Sigmoid colon (tissue), 7 donors: ENCODE results near the gene TMPRSS6. TPM values are rescaled to one million over a fixed set of nuclear protein-coding genes. Genes with fewer than 3 reads are reported as not detected.

Experiments used
- DNase-seq: peaks from one replicate; pipeline ENCODE4 v3.0.0-alpha.2; 2019
- H3K27ac ChIP-seq, 4 donors: fragments of 200-600 bp; sonication (generic); one replicate each; pipeline ENCODE4 v1.5.1; 2016 to 2019; ENCODE audit warnings: mild to moderate bottlenecking in 1 of 4
- H3K27me3 ChIP-seq, 3 donors: fragments of 200-600 bp; sonication (generic); one replicate each; pipeline ENCODE4 v1.5.1; 2019; ENCODE audit warnings: mild to moderate bottlenecking in 1 of 3
- H3K36me3 ChIP-seq, 4 donors: fragments of 200-600 bp; sonication (generic); one replicate each; pipeline ENCODE4 v1.5.1; 2016 to 2019
- H3K4me1 ChIP-seq, 4 donors: fragments of 200-600 bp; sonication (generic); one replicate each; pipeline ENCODE4 v1.5.1; 2017 to 2019
- H3K4me3 ChIP-seq, 4 donors: fragments of 200-600 bp; sonication (generic); one replicate each; pipeline ENCODE4 v1.5.1; 2017 to 2019; ENCODE audit warnings: mild to moderate bottlenecking in 2 of 4, moderate library complexity in 1 of 4
- H3K9me3 ChIP-seq, 4 donors: fragments of 200-600 bp in 3 of 4; sonication (generic) in 3 of 4; one replicate each; pipeline versions ENCODE4 v1.5.1 to v1.6.1; 2013 to 2019
- CTCF ChIP-seq, 4 experiments: fragments of 450-650 bp in 3 of 4; fragments of 200-600 bp in 1 of 4; IDR thresholded peaks; one replicate each; pipeline ENCODE4 v1.5.1; 2016 to 2019; ENCODE audit warnings: antibody characterized with exemption in 4 of 4, mild to moderate bottlenecking in 3 of 4, moderate library complexity in 2 of 4
- EP300 ChIP-seq, 4 donors: sonication (generic); formaldehyde crosslinking; IDR thresholded peaks; one replicate each; pipeline ENCODE4 v1.6.1; 2017; ENCODE audit warnings: antibody characterized with exemption in 4 of 4
- POLR2A ChIP-seq, 2 donors: fragments of 450-650 bp; IDR thresholded peaks; one replicate each; pipeline ENCODE4 v1.6.1; 2016; ENCODE audit warnings: antibody characterized with exemption in 2 of 2, mild to moderate bottlenecking in 2 of 2, moderate library complexity in 2 of 2
- POLR2AphosphoS5 ChIP-seq, 4 donors: sonication (generic); formaldehyde crosslinking; IDR thresholded peaks; one replicate each; pipeline ENCODE4 v1.6.1; 2017; ENCODE audit warnings: antibody characterized with exemption in 4 of 4
- WGBS, 2 donors: extraction: QIAGEN DNeasy Blood & Tissue Kit; methylation state at CpG; one replicate each; pipeline ENCODE4 v1.1.7; 2013; 5-methylcytosine and 5-hydroxymethylcytosine counted together
- intact Hi-C: fragments of 100-400 bp; cut with DNase I; formaldehyde crosslinking; loops from one replicate; pipeline ENCODE4 v1.15.1; 2023
- polyA plus RNA-seq, 3 donors: library from polyadenylated mRNA; stranded (reverse); fragments of 200-250 nt; gene quantifications; one replicate each; pipeline ENCODE4 v1.2.3, GENCODE V29; 2013
- total RNA-seq, 4 donors: library from RNA; depleted of rRNA; stranded (reverse); fragments of >200 nt; gene quantifications; one replicate each; pipeline ENCODE4 v1.1.0, GENCODE V29; 2016
- donor health status: healthy with polysubstance abuse.
- donor health status: Bipolar disorder and iron deficiency.
- donor health status: healthy.

TMPRSS6 gene
- total and polyA plus RNA-seq, 7 donors: 0.79 to 1.8 TPM; not detected in 5

GRCh38 chr22:37148742-37149665 is 39.5 kb upstream of the TMPRSS6 start:
- Histone ChIP-seq H3K36me3 (no peaks in the 10 kb centered on the region), H3K27me3 (peaks cover 0 to 18% (median 0%) of the 10 kb centered on the region in 3 donors), H3K27ac (no peak overlapping the region), H3K4me1 (no peaks in the 10 kb centered on the region), H3K9me3 (no peaks in the 10 kb centered on the region), H3K4me3 (no peak overlapping the region)
- 75 to 83% methylated on average over 17 of the region's 17 CpGs for WGBS, 2 donors
- TF ChIP-seq EP300 (IDR thresholded peaks at IDR 0.05): no peak
- no peak for TF ChIP-seq POLR2A (IDR thresholded peaks at IDR 0.05)
- no peak for TF ChIP-seq CTCF (IDR thresholded peaks at IDR 0.05)
- TF ChIP-seq POLR2AphosphoS5 (IDR thresholded peaks at IDR 0.05): no peak
- no peak for DNase-seq
- intact Hi-C loops: no loop called here

- no peak overlapping the region for H3K4me3 ChIP-seq
- no peak overlapping the region for H3K27ac ChIP-seq
- no peaks in the 10 kb centered on the region for H3K4me1 ChIP-seq
- H3K36me3 ChIP-seq: no peaks in the 10 kb centered on the region
- DNase-seq: no peak
- WGBS, 2 donors: 33 to 55% methylated on average over 17 of the region's 17 CpGs
- peaks cover 0 to 21% (median 0%) of the 10 kb centered on the region in 3 donors for H3K27me3 ChIP-seq
- intact Hi-C loops: no loop called here
- TF ChIP-seq EP300 (IDR thresholded peaks at IDR 0.05) (no peak), CTCF (IDR thresholded peaks at IDR 0.05) (no peak), POLR2A (IDR thresholded peaks at IDR 0.05) (no peak), POLR2AphosphoS5 (IDR thresholded peaks at IDR 0.05) (no peak)
- no peaks in the 10 kb centered on the region for H3K9me3 ChIP-seq
These were observed 38.6 kb upstream of the TMPRSS6 start for GRCh38 chr22:37148031-37148651.

- 86 to 87% methylated on average over 12 of the region's 12 CpGs for WGBS, 2 donors
These were observed 37.9 kb upstream of the TMPRSS6 start for GRCh38 chr22:37147186-37147990.

More at GRCh38 chr22:37147186-37147990, 37.9 kb upstream of the TMPRSS6 start:
- H3K4me1 ChIP-seq: no peaks in the 10 kb centered on the region
- no peak overlapping the region for H3K4me3 ChIP-seq
- H3K36me3 ChIP-seq: no peaks in the 10 kb centered on the region
- TF ChIP-seq EP300 (IDR thresholded peaks at IDR 0.05): no peak
- no peak for TF ChIP-seq POLR2A (IDR thresholded peaks at IDR 0.05)
- no peak for TF ChIP-seq CTCF (IDR thresholded peaks at IDR 0.05)
- no peak for TF ChIP-seq POLR2AphosphoS5 (IDR thresholded peaks at IDR 0.05)
- no peak overlapping the region for H3K27ac ChIP-seq
- no peak for DNase-seq
- H3K9me3 ChIP-seq: no peaks in the 10 kb centered on the region
- intact Hi-C loops: no loop called here
- peaks cover 0 to 25% (median 0%) of the 10 kb centered on the region in 3 donors for H3K27me3 ChIP-seq
